GM12801 (cell line): Measurements from ENCODE around the gene PNN.

Source experiments
- TF ChIP-seq, protein P1 (sequence below): IDR thresholded peaks from one replicate; pipeline ENCODE4 v1.5.1; 2011; ENCODE audit warnings: control low read depth; ENCODE audit not compliant: insufficient read length; ENCODE audit errors: extremely low read depth

Gene PNN

DNA sequence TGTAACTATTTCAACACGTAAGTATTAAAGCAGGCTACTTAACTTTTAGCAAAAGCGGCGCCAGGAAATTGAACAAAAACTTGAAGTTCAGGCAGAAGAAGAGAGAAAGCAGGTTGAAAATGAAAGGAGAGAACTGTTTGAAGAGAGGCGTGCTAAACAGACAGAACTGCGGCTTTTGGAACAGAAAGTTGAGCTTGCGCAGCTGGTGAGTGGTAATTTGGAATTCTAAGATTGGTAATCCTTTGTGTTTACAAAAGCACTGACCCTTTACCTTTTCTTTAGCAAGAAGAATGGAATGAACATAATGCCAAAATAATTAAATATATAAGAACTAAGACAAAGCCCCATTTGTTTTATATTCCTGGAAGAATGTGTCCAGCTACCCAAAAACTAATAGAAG lies 4.0 kb downstream of the PNN start:
- TF ChIP-seq, protein P1, sequence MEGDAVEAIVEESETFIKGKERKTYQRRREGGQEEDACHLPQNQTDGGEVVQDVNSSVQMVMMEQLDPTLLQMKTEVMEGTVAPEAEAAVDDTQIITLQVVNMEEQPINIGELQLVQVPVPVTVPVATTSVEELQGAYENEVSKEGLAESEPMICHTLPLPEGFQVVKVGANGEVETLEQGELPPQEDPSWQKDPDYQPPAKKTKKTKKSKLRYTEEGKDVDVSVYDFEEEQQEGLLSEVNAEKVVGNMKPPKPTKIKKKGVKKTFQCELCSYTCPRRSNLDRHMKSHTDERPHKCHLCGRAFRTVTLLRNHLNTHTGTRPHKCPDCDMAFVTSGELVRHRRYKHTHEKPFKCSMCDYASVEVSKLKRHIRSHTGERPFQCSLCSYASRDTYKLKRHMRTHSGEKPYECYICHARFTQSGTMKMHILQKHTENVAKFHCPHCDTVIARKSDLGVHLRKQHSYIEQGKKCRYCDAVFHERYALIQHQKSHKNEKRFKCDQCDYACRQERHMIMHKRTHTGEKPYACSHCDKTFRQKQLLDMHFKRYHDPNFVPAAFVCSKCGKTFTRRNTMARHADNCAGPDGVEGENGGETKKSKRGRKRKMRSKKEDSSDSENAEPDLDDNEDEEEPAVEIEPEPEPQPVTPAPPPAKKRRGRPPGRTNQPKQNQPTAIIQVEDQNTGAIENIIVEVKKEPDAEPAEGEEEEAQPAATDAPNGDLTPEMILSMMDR = no peak

- TF ChIP-seq, protein P1 = no peak
These were observed 5.5 kb downstream of the PNN start for GRCh38 chr14:39180553-39180952.

GRCh38 chr14:39181026-39181692 lies 6.1 kb downstream of the PNN start:
- TF ChIP-seq, protein P1 = no peak

- TF ChIP-seq, protein P1 = no peak
These were observed 6.6 kb downstream of the PNN start for GRCh38 chr14:39181693-39182047.

DNA sequence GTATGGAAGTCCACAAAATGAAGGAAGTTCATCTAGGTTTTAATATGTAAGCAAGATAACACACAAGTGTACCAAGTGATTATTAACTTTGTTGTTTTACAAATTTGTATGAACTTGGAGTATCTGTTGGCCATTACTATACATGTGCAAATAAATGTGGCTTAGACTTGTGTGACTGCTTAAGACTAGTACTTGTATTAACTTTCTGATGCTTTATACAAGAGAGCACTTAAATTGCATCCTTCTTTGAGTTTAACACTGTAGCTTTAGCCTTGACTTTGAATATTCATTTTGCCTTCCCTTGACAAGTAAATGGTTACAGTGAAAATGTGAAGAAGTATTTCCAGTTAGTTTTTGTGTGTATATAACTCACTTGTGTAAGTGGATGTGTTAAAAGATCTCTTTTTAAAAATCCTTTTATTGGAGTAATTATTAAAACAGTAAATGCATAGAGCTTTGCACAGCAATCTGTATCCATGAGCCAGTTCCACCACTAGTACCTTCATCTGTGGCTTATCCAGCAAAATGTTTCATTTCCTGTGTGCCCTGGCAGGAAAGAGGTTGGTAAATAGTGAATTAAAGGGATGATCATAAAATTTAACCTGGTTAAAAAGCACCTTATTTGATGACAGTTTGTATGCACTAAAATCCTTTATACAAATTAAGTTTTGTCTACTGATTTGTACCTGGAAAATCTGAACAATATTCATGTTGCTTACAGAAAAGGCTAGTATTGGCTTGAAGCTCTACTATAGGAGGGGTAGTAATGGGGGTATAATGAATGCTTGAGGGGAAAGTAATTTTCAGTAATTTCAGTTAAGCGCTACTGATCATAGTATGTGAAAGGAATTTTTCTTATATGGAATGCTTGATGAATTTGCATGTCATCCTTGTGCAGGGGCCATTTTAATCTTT lies 8.0 kb downstream of the PNN start:
- TF ChIP-seq, protein P1 = no peak

DNA sequence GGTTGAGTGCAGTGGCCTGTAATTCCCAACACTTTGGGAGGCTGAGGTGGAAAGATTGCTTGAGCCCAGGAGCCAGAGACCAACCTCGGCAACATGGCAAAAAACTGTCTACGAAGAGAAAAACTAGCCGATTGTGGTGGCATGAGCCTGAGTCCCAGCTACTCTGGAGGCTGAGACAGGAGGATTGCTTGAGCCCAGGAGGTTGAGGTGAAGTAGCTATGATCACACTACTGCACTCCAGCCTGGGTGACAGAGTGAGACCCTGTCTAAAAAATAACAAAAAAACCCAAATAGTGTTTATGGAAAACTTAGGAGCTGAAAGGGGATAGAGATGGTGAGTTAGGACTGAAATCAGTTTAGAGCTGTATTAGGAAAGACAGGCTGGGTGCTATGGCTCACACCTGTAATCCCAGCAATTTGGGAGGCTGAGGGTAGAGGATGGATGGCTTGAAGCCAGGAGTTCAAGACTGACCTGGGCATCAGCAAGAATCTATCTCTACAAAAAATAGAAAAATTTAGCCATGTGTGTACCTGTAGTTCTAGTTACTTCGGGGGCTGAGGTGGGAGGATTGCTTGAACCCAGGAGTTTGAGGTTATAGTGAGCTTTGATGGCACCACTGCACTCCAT lies 9.7 kb downstream of the PNN start:
- TF ChIP-seq, protein P1 = no peak
